ENCODE data around the gene PDZD2. TPM values are rescaled to one million over a fixed set of nuclear protein-coding genes. Genes with fewer than 3 reads are reported as not detected.

Gene PDZD2
- total and polyA plus RNA-seq, 9 donors = 4.6 to 12.6 (median 7.9) TPM

DNA sequence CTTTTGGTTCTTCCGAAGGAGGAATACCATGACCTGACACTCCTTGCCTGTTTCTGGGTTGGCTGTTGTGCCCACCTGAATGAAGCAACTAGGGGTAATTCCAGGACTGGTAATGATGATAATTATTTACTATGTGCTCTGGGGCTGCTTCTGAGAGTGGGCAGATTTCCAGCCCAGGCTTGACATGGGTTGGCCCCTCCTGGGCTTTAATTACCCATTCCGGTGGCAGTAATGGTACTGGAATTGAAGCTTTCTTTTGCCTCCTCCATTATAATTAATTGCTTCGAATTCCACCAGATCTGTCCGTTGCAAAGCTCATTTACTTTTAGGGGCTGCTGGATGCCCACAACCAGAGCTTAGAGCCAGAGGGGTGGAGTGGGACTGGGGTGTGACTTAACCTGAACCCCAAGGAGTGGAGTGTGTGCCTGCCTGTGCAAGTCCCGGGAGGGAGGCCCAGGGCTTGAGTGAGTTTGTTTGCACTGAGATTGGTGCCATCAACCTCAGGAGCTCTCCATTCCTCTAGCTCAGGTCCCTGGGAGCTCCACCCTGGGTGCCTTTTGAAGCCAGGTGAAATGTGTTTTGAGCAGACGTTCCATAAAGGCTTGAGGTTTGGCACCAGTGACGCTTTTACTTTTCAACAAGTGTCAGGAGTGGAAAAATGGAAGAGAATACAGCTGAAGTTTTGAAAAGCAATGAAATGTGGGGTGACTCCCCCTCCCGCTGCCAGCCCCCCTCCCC lies 214.6 kb downstream of the PDZD2 start:
- Histone ChIP-seq H3K9me3 (replicated peaks; ENCODE audit: control insufficient read depth, low read depth, low read length) (no peaks in the 10 kb centered on the region), H3K27ac (ENCODE audit: low read length) (peak overlapping the region; percentile 79), H3K27me3 (ENCODE audit: control insufficient read depth, insufficient read depth, low read length) (peaks cover 15% of the 10 kb centered on the region), H3K4me3 (ENCODE audit: low read length) (no peak overlapping the region), H3K4me1 (ENCODE audit: control insufficient read depth, insufficient read depth, low read length) (peaks cover 25% of the 10 kb centered on the region), H3K36me3 (ENCODE audit: control insufficient read depth, insufficient read depth, low read length) (no peaks in the 10 kb centered on the region)
- 60% methylated on average over 1 of the region's 8 CpGs for WGBS (ENCODE audit: insufficient coverage)
- no peak for DNase-seq

DNA sequence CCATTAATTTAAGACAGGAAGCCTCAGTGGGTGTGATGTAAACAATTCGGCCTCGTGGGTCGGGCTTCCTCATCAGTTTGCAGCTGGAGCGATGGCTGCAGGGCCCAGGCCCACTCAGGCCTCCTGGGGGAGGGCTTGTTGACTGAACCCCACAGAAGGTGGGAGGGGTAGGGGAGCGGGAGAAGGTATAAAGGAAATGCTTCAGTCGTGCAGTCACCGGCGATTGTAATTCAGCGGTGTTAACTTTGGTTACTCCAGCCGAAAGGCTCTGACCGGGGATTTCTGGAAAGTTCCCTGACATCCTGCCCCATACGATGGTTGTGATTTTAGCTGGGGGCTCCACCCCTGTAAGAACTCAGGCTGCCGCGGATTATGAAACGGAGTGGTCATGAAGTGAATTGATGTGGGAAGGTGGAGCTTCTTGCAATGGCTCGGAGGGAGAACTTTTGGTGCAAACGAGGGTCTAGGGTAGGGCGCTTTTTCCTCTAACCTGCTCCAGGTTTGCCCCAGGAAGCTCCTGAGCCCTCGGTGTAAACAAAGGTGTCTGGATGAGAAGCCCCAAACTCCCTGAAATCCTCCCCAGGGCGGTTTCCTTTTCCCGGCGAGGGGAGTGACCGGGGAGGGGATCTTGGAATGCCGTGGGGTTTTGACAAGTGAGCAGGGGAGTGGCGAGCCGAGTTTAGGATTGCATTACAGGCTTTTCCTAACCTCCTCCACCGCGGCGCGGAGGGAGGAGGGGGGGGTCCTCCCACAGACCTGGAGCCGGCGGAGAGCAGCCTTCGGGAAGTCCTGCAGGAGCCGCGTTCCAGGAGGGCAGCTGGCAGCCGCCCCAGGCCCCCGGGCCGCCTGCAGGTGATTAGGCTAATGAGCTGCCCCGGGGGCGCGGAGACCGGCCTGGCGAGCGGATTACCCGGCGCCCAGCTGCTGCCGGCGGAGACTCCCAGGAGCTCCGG lies 215.5 kb downstream of the PDZD2 start:
- Histone ChIP-seq H3K36me3 (ENCODE audit: control insufficient read depth, insufficient read depth, low read length) (no peaks in the 10 kb centered on the region), H3K27me3 (ENCODE audit: control insufficient read depth, insufficient read depth, low read length) (peaks cover 15% of the 10 kb centered on the region), H3K9me3 (replicated peaks; ENCODE audit: control insufficient read depth, low read depth, low read length) (peaks cover 6% of the 10 kb centered on the region), H3K4me3 (ENCODE audit: low read length) (peak overlapping the region; percentile 56), H3K4me1 (ENCODE audit: control insufficient read depth, insufficient read depth, low read length) (peaks cover 25% of the 10 kb centered on the region), H3K27ac (ENCODE audit: low read length) (peak overlapping the region; percentile 79)
- WGBS (ENCODE audit: insufficient coverage) = under 1% methylated on average over 27 of the region's 49 CpGs
- peak; percentile 63 for DNase-seq

DNA sequence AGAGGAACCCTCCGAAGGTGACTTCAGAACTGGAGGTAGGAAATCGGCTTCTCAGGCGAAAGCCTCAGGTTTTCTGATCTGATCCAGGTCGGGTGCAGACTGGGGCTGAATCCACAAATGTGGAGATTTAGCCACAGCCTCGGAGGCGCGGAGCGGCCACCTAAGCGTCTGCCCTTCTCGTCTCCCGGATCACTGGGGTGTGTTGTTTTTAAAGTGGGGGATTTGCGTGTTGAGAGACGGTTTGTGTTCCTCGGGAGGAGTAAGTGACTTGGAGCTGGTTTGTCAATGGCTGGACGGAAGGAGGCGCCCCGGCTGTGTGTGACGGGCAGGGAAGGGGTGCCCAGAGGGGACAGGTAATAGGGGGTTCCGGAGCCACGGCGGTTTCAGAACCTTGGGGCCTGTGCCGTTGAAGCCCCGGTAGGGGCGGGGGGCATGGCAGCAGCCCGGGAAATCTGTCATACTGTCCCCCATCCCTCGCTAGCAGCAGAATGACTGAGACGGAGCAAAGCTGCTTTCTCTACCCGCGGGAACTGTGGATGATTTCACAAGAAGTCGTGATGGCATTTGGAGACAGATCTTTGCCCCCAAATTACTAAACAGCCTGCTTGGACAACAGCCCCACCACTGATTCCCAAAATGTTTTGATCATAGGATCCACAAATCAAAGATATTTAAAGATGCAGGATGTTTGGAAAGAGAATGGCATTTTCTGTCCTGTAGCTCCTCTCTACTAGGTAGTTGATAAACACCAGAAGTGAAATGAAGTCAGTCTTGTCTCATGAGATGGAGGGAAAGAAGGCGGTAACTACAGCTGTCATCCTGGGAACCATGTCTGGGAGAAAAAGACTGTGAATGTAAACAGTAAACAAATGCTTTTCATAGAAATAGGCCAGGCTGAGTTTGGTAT lies 216.5 kb downstream of the PDZD2 start:
- H3K4me3 ChIP-seq (ENCODE audit: low read length) = peak overlapping the region; percentile 56
- peak; percentile 48 for DNase-seq
- H3K27ac ChIP-seq (ENCODE audit: low read length) = peak overlapping the region; percentile 79
- WGBS (ENCODE audit: insufficient coverage) = 5% methylated on average over 26 of the region's 31 CpGs
- H3K27me3 ChIP-seq (ENCODE audit: control insufficient read depth, insufficient read depth, low read length) = peaks cover 15% of the 10 kb centered on the region
- H3K4me1 ChIP-seq (ENCODE audit: control insufficient read depth, insufficient read depth, low read length) = peaks cover 25% of the 10 kb centered on the region
- peaks cover 10% of the 10 kb centered on the region for H3K9me3 ChIP-seq (replicated peaks; ENCODE audit: control insufficient read depth, low read depth, low read length)
- no peaks in the 10 kb centered on the region for H3K36me3 ChIP-seq (ENCODE audit: control insufficient read depth, insufficient read depth, low read length)

DNA sequence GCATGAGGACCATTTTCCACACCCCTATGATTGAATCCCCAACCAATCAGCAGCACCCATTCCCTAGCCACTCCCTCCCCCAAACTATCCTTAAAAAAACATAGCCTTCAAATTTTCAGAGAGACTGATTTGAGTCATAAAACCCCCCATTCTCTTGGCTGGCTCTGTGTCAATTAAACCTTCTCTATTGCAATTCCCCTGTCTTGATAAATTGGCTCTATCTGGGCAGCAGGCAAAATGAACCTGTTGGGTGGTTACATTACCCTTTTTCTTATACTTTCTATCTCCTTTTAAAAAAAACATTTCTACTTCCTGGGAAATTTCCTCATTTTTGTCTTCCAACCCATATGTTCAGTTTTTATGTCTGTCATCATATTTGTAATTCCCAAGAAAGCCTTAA lies 220.2 kb downstream of the PDZD2 start:
- DNase-seq = no peak
- Histone ChIP-seq H3K36me3 (ENCODE audit: control insufficient read depth, insufficient read depth, low read length) (no peaks in the 10 kb centered on the region), H3K27me3 (ENCODE audit: control insufficient read depth, insufficient read depth, low read length) (peaks cover 15% of the 10 kb centered on the region), H3K9me3 (replicated peaks; ENCODE audit: control insufficient read depth, low read depth, low read length) (peaks cover 10% of the 10 kb centered on the region), H3K4me1 (ENCODE audit: control insufficient read depth, insufficient read depth, low read length) (peaks cover 20% of the 10 kb centered on the region), H3K4me3 (ENCODE audit: low read length) (no peak overlapping the region), H3K27ac (ENCODE audit: low read length) (no peak overlapping the region)

DNA sequence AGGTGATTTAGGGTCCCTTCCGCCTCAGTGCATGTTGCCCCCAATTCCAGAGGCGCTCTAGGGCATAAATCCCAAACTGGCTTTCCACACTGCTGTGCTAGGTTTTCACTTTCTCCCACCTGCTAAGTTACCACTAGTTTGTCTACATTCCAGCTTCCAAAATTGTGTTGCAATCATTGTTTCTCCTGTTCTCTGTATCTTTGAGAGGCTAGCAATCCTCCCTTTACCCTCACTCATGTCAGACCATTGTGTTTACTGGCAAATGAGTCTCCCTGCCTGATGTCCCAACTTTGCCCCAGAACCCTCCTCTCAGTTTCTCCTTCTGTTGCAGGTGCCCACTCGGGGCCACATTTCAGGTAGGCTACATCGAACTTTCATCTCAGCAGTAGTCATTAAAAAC lies 221.3 kb downstream of the PDZD2 start:
- WGBS (ENCODE audit: insufficient coverage) = 100% methylated on average over 4 of the region's 4 CpGs
- H3K9me3 ChIP-seq (replicated peaks; ENCODE audit: control insufficient read depth, low read depth, low read length) = peaks cover 10% of the 10 kb centered on the region
- H3K27ac ChIP-seq (ENCODE audit: low read length) = no peak overlapping the region

DNA sequence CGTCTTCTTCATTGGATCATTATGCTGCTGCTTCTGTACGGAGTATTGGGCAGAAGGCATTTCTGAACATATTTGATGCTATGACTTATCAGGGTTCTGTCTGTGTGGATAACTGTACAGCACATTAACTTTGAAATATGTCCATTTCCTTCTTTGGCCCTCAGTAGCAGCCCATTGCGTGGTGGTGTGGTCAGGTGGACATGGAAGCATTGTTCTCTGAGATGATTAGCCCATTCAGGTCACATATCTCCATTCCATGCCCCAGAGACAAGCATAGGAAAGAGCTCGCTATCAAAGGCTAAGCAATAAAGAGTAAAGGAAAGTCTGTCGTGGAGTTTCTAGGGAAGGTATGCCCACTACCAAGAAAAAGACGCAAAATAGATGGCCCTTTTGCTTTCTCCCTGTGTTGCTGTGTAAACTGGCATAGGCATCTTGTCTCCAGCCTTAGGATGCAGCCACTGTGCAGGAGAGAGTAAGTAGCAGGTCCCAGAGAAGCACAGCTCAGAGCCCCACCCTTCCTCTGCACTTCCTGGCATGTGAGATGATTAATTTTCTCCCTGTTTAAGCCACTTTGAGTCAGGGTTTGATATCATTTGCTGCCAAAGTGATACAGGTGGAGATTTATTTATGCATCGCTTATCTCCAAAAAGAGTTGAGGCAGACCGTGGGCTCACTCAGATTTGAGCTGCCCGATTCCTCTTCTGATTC lies 221.9 kb downstream of the PDZD2 start:
- no peak overlapping the region for H3K27ac ChIP-seq (ENCODE audit: low read length)
- H3K27me3 ChIP-seq (ENCODE audit: control insufficient read depth, insufficient read depth, low read length) = peaks cover 7% of the 10 kb centered on the region
- peaks cover 10% of the 10 kb centered on the region for H3K9me3 ChIP-seq (replicated peaks; ENCODE audit: control insufficient read depth, low read depth, low read length)
- no peak overlapping the region for H3K4me3 ChIP-seq (ENCODE audit: low read length)
- no CpG with 5 or more reads among the region's 9 CpGs for WGBS (ENCODE audit: insufficient coverage)
- H3K4me1 ChIP-seq (ENCODE audit: control insufficient read depth, insufficient read depth, low read length) = peaks cover 5% of the 10 kb centered on the region
- DNase-seq = no peak
- H3K36me3 ChIP-seq (ENCODE audit: control insufficient read depth, insufficient read depth, low read length) = no peaks in the 10 kb centered on the region

More for the DNA sequence above, 221.3 kb downstream of the PDZD2 start:
- no peak for DNase-seq
- peaks cover 8% of the 10 kb centered on the region for H3K4me1 ChIP-seq (ENCODE audit: control insufficient read depth, insufficient read depth, low read length)
- H3K36me3 ChIP-seq (ENCODE audit: control insufficient read depth, insufficient read depth, low read length) = no peaks in the 10 kb centered on the region
- H3K4me3 ChIP-seq (ENCODE audit: low read length) = no peak overlapping the region
- H3K27me3 ChIP-seq (ENCODE audit: control insufficient read depth, insufficient read depth, low read length) = peaks cover 10% of the 10 kb centered on the region

DNA sequence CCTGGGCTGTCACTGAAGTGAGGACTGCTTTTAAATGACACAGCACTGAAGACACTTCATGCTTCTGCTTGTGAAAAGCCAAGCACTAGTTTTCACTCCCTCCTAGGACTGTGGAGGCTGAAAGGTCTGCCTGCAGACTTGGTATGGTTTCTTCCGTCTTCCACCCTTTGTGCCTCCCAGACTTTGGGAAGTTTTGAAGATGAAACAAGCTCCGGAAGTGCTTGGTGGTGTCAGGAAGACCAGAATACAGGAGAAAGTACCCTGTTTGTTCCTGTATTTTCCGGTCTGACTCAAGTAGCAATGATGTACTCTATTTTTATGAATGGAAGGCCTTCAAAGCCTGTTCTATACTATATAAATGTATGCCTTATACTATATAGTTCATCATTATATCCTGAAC lies 222.7 kb downstream of the PDZD2 start:
- DNase-seq = no peak
- WGBS (ENCODE audit: insufficient coverage) = no CpG with 5 or more reads among the region's 3 CpGs
- Histone ChIP-seq H3K36me3 (ENCODE audit: control insufficient read depth, insufficient read depth, low read length) (no peaks in the 10 kb centered on the region), H3K4me1 (ENCODE audit: control insufficient read depth, insufficient read depth, low read length) (no peaks in the 10 kb centered on the region), H3K27me3 (ENCODE audit: control insufficient read depth, insufficient read depth, low read length) (no peaks in the 10 kb centered on the region), H3K27ac (ENCODE audit: low read length) (no peak overlapping the region), H3K4me3 (ENCODE audit: low read length) (no peak overlapping the region), H3K9me3 (replicated peaks; ENCODE audit: control insufficient read depth, low read depth, low read length) (peaks cover 10% of the 10 kb centered on the region)

DNA sequence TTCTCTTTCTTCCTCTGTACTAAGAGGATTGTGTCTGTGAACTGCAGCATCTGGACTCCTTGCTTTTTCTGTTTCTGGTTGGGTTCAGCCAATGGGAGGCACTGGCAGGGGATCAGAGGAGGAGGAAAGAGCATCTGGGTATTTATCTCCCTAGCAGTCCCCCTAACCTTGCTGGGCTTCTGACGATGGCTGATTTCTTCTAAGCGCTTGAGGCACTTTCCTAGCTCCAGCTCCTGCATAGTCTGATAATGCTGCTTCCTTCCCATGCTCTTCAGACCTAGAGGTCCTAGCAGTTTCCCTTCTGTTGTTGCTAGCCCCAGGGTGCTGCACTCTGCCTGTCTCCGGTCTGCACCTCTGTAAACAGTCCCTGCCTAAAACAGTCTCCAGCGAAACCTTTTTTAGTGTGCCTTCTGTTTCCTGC lies 225.1 kb downstream of the PDZD2 start:
- Histone ChIP-seq H3K4me3 (ENCODE audit: low read length) (no peak overlapping the region), H3K9me3 (replicated peaks; ENCODE audit: control insufficient read depth, low read depth, low read length) (peaks cover 8% of the 10 kb centered on the region), H3K27me3 (ENCODE audit: control insufficient read depth, insufficient read depth, low read length) (no peaks in the 10 kb centered on the region), H3K36me3 (ENCODE audit: control insufficient read depth, insufficient read depth, low read length) (no peaks in the 10 kb centered on the region), H3K4me1 (ENCODE audit: control insufficient read depth, insufficient read depth, low read length) (no peaks in the 10 kb centered on the region), H3K27ac (ENCODE audit: low read length) (no peak overlapping the region)
- WGBS (ENCODE audit: insufficient coverage) = 48% methylated on average over 2 of the region's 4 CpGs
- DNase-seq = no peak

DNA sequence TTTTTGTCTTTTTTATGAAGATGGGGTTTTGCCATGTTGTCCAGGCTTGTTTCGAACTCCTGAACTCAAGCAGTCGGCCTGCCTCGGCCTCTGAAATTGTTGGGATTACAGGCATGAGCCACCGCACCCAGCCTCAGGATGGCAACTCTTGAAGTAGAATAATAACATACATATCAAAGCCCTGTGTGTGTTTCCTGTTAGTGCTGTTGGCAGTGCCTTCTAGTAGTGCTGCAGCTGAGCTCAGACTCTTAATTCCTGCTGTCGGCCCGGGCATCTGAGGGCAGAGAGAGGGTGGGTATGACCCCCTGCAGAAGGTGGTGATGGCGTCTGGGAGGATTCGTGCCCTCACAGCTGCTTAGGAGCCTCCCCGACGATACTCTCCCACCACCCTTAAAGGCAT lies 227.2 kb downstream of the PDZD2 start:
- Histone ChIP-seq H3K4me1 (ENCODE audit: control insufficient read depth, insufficient read depth, low read length) (no peaks in the 10 kb centered on the region), H3K36me3 (ENCODE audit: control insufficient read depth, insufficient read depth, low read length) (no peaks in the 10 kb centered on the region), H3K27ac (ENCODE audit: low read length) (no peak overlapping the region), H3K4me3 (ENCODE audit: low read length) (no peak overlapping the region), H3K9me3 (replicated peaks; ENCODE audit: control insufficient read depth, low read depth, low read length) (no peaks in the 10 kb centered on the region), H3K27me3 (ENCODE audit: control insufficient read depth, insufficient read depth, low read length) (no peaks in the 10 kb centered on the region)
- WGBS (ENCODE audit: insufficient coverage) = 83% methylated on average over 2 of the region's 10 CpGs
- DNase-seq = no peak
